ENCODE results near the gene AOAH. TPM values are rescaled to one million over a fixed set of nuclear protein-coding genes. Genes with fewer than 3 reads are reported as not detected.

The AOAH gene
- total and polyA plus RNA-seq, 2 of the 4 experiments (the other 2 are of a cell fraction) = not detected

- no peaks in the 10 kb centered on the region for H3K36me3 ChIP-seq (ENCODE audit: control insufficient read depth, insufficient read depth, low read length)
- intact Hi-C loops (cut with micrococcal nuclease) (loop anchor here (10.0 kb wide), 1 partner anchor 1518 kb away; the partner anchor contains the start of gene STARD3NL), in situ Hi-C loops (cut with MboI; ENCODE audit: low sequenced_read_pairs) (no loop called here), dilution Hi-C loops (cut with HindIII; ENCODE audit: low sequenced_read_pairs, unreplicated experiment) (no loop called here)
- H4K20me1 ChIP-seq (ENCODE audit: insufficient read depth, low read length) = no peaks in the 10 kb centered on the region
- no peak overlapping the region for H3K14ac ChIP-seq (replicated peaks; ENCODE audit: low read depth, low read length)
- peak overlapping the region; percentile 21; the same call in 1 of the 2 replicates for H3K4ac ChIP-seq (ENCODE audit: low read depth, low read length)
- no TSS peak for BruUV-seq (replicated peaks)
- POLR2A ChIA-PET (ENCODE audit: unreplicated experiment) = no interaction called here
- H2AK5ac ChIP-seq (ENCODE audit: low read depth, low read length) = peak overlapping the region; percentile 7
- H3K27me3 ChIP-seq (ENCODE audit: control insufficient read depth, insufficient read depth, low read length) = no peaks in the 10 kb centered on the region
- DNase-seq = no peak
- H3K4me3 ChIP-seq (ENCODE audit: insufficient read depth, low read depth, low read length) = no peak overlapping the region
- H3K4me2 ChIP-seq (ENCODE audit: low read depth, low read length) = no peak overlapping the region
- H2BK20ac ChIP-seq (ENCODE audit: low read depth, low read length) = peak overlapping the region; percentile 70
- H3K23ac ChIP-seq (ENCODE audit: low read depth, low read length) = no peak overlapping the region
- H2BK120ac ChIP-seq (ENCODE audit: low read depth, low read length) = peak overlapping the region; percentile 13; the same call in 1 of the 2 replicates
- H3K9me3 ChIP-seq (ENCODE audit: control insufficient read depth, insufficient read depth, low read length) = no peaks in the 10 kb centered on the region
- peak overlapping the region; percentile 29 for H2BK5ac ChIP-seq (ENCODE audit: low read depth, low read length, poor library complexity, severe bottlenecking)
- no peak overlapping the region for H4K8ac ChIP-seq (ENCODE audit: low read depth in 2 of 2, low read length in 2 of 2)
- H4K91ac ChIP-seq (ENCODE audit: insufficient read depth, low read depth, low read length) = peak overlapping the region; percentile 38
- H4K5ac ChIP-seq (ENCODE audit: low read depth, low read length) = no peak overlapping the region
- TF ChIP-seq FOS (IDR thresholded peaks at IDR 0.05; ENCODE audit: low read depth, low read length) = no peak
- TF ChIP-seq MAFK (IDR thresholded peaks at IDR 0.05; ENCODE audit: low read depth, low read length) = no peak
- no peak for TF ChIP-seq MAZ (IDR thresholded peaks at IDR 0.05; ENCODE audit: borderline replicate concordance, low read depth, low read length)
- no peak for TF ChIP-seq USF2 (IDR thresholded peaks at IDR 0.05; ENCODE audit: low read depth, low read length)
- no peak for TF ChIP-seq CTCF (conservative IDR thresholded peaks at IDR 0.05; ENCODE audit: low read depth, low read length)
- no peak for TF ChIP-seq RCOR1 (IDR thresholded peaks at IDR 0.05; ENCODE audit: insufficient replicate concordance, low read length)
- 0 out of 3 replicates have a peak overlapping the region, but pooled peaks have one; percentile 77 for H2BK15ac ChIP-seq (ENCODE audit: low read depth, low read length)
- H2AFZ ChIP-seq (replicated peaks; ENCODE audit: low read length, poor library complexity) = no peak overlapping the region
- peak overlapping the region; percentile 42; the same call in 1 of the 2 replicates for H3K18ac ChIP-seq (ENCODE audit: low read depth, low read length)
- no peaks in the 10 kb centered on the region for H3K79me1 ChIP-seq (ENCODE audit: low read depth in 1 of 2, low read length in 2 of 2)
- no peak for ATAC-seq (ENCODE audit: low read depth)
- H3K56ac ChIP-seq (ENCODE audit: extremely low read depth, insufficient read depth, low read length) = no peak overlapping the region
- H3K9me1 ChIP-seq (ENCODE audit: insufficient read depth, low read length) = peaks cover 6% of the 10 kb centered on the region; the same call in 1 of the 2 replicates
- no peak overlapping the region for H3K9ac ChIP-seq (ENCODE audit: low read depth, low read length)
- WGBS, 2 experiments (ENCODE audit: extremely low coverage in 2 of 2, insufficient read length in 1 of 2) = no CpG with 5 or more reads among the region's 8 CpGs
- CTCF ChIA-PET = interaction anchor here (3.0 kb wide), 1 partner anchor 14 kb away, joined by 17 read pairs; no protein-coding TSS in a partner anchor
- H2AK9ac ChIP-seq (replicated peaks; ENCODE audit: low read depth, low read length, poor library complexity) = no peak overlapping the region
- H3K27ac ChIP-seq (ENCODE audit: insufficient read depth, low read length) = no peak overlapping the region
- H3K4me1 ChIP-seq (ENCODE audit: control insufficient read depth, insufficient read depth, low read length) = peaks cover 16% of the 10 kb centered on the region
These were observed 67.1 kb downstream of the AOAH start for GRCh38 chr7:36657036-36657660.

Measured in IMR-90 (cell line).